ENCODE measurements around the gene UBAC2.

The UBAC2 gene

GRCh38 chr13:99412856-99413255 lies 212.2 kb downstream of the UBAC2 start:
- TF ChIP-seq CTCF (conservative IDR thresholded peaks at IDR 0.05; ENCODE audit: low read depth, low read length) = no peak
- no peak overlapping the region for H3K4me3 ChIP-seq (ENCODE audit: low read depth, low read length)
- DNase-seq (ENCODE audit: low read depth) = no peak

- TF ChIP-seq CTCF (conservative IDR thresholded peaks at IDR 0.05; ENCODE audit: low read depth, low read length) = no peak
These were observed 213.7 kb downstream of the UBAC2 start for GRCh38 chr13:99414048-99414995.

GRCh38 chr13:99415014-99415650 lies 214.5 kb downstream of the UBAC2 start:
- no peak for DNase-seq (ENCODE audit: low read depth)
- no peak overlapping the region for H3K4me3 ChIP-seq (ENCODE audit: low read depth, low read length)
- no peak for TF ChIP-seq CTCF (conservative IDR thresholded peaks at IDR 0.05; ENCODE audit: low read depth, low read length)

More at GRCh38 chr13:99414048-99414995, 213.7 kb downstream of the UBAC2 start:
- H3K4me3 ChIP-seq (ENCODE audit: low read depth, low read length) = no peak overlapping the region
- no peak for DNase-seq (ENCODE audit: low read depth)

GRCh38 chr13:99415851-99416331 lies 215.2 kb downstream of the UBAC2 start:
- H3K4me3 ChIP-seq (ENCODE audit: low read depth, low read length) = no peak overlapping the region
- DNase-seq (ENCODE audit: low read depth) = no peak
- no peak for TF ChIP-seq CTCF (conservative IDR thresholded peaks at IDR 0.05; ENCODE audit: low read depth, low read length)

GRCh38 chr13:99416411-99417121 lies 215.9 kb downstream of the UBAC2 start:
- no peak for TF ChIP-seq CTCF (conservative IDR thresholded peaks at IDR 0.05; ENCODE audit: low read depth, low read length)
- no peak overlapping the region for H3K4me3 ChIP-seq (ENCODE audit: low read depth, low read length)
- DNase-seq (ENCODE audit: low read depth) = no peak

GRCh38 chr13:99417201-99418102 lies 216.8 kb downstream of the UBAC2 start:
- H3K4me3 ChIP-seq (ENCODE audit: low read depth, low read length) = no peak overlapping the region
- TF ChIP-seq CTCF (conservative IDR thresholded peaks at IDR 0.05; ENCODE audit: low read depth, low read length) = no peak
- no peak for DNase-seq (ENCODE audit: low read depth)
